ENCODE measurements around the gene ZNF598. TPM values are rescaled to one million over a fixed set of nuclear protein-coding genes. Genes with fewer than 3 reads are reported as not detected.

The ZNF598 gene
- total RNA-seq, 1 donor, result 27.6 TPM

DNA sequence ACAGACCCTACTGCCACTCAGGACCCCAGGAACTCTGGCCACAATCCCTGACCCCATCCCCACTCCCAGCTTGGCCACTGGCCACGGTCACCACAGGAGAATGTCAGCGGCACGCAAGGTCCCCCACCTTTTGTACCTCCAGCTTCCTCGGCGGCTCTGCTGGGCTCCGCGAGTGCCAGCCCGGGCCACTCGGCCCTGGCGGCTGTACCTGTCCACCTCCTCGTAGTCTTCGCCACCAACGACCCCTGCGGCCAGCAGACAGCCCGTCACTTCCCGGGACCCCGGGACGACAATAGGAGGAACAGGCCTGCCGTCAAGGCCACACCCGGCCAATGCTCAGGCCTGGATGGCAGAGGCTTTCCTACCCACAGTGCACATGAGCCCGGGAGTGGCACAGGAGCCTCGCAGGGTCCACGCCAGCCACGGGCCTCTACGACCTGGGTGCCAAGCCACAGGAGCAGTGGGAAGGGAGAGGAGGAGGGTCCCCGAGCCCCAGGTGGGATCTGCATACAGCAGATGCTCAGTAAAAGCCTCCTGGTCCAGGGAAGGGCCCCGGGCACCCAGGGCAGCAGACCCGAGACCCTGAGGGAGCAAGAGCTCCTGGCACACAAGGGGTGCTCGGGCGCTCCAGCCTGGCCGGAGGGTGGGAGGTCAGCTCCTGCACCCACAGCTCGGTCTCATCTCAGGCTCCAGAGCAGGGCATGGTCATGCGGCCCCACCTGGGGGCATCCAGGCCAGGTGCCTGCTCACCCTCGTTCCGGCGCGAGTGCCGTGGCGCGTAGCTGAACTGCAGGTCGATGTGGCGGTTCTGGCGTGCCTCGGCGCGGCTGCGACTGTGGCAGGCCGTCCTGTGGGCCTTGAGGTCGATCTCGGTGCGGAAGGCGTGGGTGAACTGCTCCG lies 7.9 kb downstream of the ZNF598 start:
- H3K4me3 ChIP-seq (ENCODE audit: low read depth, low read length), result no peak overlapping the region
- TF ChIP-seq, protein P1, sequence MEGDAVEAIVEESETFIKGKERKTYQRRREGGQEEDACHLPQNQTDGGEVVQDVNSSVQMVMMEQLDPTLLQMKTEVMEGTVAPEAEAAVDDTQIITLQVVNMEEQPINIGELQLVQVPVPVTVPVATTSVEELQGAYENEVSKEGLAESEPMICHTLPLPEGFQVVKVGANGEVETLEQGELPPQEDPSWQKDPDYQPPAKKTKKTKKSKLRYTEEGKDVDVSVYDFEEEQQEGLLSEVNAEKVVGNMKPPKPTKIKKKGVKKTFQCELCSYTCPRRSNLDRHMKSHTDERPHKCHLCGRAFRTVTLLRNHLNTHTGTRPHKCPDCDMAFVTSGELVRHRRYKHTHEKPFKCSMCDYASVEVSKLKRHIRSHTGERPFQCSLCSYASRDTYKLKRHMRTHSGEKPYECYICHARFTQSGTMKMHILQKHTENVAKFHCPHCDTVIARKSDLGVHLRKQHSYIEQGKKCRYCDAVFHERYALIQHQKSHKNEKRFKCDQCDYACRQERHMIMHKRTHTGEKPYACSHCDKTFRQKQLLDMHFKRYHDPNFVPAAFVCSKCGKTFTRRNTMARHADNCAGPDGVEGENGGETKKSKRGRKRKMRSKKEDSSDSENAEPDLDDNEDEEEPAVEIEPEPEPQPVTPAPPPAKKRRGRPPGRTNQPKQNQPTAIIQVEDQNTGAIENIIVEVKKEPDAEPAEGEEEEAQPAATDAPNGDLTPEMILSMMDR (IDR thresholded peaks at IDR 0.05; ENCODE audit: insufficient read depth, low read depth, low read length), result no peak
- DNase-seq (ENCODE audit: low read depth), result no peak

DNA sequence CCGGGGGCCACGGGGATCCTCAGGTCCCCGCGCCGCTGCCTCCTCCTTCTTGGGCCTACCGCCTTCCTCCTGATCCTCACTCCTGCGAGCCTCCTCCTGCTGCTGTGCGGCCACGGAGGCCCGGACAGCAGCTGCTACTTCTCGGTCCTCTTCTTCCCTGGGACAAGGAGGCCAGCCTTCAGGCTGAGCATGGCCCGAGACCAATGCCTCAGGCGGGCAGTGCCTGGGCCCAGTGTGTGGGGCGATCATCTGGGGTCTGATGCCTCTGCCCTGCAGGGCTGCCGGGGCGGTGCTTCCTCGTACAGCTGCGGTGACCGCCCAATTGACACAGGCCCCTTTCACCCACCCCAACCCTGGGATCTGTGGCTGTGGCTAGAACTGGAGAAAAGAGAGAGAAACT lies 8.6 kb downstream of the ZNF598 start:
- no peak overlapping the region for H3K4me3 ChIP-seq (ENCODE audit: low read depth, low read length)
- DNase-seq (ENCODE audit: low read depth), result no peak
- TF ChIP-seq, protein P1 (IDR thresholded peaks at IDR 0.05; ENCODE audit: insufficient read depth, low read depth, low read length), result no peak

DNA sequence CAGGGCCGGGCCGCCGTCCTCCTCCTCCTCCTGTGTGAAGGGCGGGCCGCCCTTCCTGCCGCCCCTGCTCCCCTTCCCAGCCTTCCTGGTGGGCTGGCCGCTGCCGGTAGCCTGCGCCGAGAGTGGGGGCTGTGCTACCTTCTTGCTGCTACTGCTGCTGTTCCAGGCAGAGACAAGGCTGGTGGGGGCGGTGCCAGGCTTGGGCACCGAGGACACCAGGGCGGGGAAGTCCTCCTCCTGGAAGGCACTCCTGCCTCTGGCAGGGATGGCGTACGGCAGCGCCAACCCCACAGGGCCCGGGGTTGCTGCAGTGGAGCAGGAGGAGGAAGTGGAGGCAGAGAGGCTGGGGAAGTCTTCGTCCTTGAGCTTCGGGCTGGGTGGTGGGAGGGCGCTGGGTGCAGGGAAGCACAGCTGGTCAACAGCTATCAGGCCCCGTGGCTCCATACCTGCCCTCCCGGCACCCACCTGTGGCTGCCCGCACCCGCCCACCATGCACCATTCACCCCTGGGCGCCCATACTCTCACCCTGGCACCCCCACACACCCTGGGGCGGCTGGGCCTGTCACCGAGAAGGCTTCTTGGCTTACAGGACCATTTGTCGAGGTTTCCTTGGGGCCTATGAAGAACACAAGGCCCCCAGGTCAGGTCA lies 9.6 kb downstream of the ZNF598 start:
- TF ChIP-seq, protein P1 (IDR thresholded peaks at IDR 0.05; ENCODE audit: insufficient read depth, low read depth, low read length), result no peak
- DNase-seq (ENCODE audit: low read depth), result no peak
- H3K4me3 ChIP-seq (ENCODE audit: low read depth, low read length), result no peak overlapping the region

DNA sequence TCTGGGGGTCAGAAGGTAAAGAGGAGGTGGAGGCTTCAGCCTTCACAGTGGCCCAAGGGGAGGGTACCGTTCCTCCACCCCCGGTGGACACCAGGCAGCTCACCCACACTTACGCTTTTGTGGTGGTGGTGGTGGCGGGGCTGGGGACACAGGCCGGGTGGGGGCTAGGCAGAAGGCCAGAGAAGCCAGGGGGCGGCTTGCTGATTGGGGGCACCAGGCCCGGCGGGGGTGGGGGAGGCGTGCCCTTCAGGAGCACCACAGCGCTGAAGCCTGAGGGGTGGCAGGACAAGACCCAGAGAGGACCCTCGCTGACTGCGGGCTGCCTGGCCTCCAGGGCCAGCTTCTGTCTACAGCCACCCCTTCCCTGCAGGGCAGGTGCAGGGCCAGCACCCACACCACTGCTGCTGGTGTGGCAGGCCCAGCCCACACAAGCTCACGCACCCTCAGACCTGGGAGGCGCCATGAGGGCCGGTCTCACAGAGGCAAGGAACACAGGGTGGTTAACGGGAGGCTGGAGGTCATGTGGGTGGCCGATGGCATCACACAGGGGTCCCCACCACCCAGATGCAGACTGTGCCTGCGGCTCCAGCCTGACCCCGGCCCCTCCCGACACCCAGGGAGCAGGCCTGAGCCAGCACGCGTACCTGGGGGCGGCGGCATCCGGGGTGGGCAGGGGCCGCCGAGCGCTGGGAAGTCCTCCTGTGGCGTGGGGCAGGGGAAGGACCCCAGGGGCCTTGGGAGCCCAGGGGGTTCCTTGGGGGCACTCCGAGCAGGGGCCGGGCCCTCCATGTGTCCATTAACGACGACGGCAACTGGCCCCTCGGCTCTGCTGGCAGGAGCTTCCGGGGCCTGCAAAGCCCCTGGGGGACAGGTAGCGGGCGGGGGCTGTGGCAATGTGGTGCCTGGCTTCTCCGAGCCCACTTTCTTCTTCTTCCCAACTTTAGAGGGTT lies 10.5 kb downstream of the ZNF598 start:
- DNase-seq (ENCODE audit: low read depth), result no peak
- TF ChIP-seq, protein P1 (IDR thresholded peaks at IDR 0.05; ENCODE audit: insufficient read depth, low read depth, low read length), result no peak
- H3K4me3 ChIP-seq (ENCODE audit: low read depth, low read length), result no peak overlapping the region

DNA sequence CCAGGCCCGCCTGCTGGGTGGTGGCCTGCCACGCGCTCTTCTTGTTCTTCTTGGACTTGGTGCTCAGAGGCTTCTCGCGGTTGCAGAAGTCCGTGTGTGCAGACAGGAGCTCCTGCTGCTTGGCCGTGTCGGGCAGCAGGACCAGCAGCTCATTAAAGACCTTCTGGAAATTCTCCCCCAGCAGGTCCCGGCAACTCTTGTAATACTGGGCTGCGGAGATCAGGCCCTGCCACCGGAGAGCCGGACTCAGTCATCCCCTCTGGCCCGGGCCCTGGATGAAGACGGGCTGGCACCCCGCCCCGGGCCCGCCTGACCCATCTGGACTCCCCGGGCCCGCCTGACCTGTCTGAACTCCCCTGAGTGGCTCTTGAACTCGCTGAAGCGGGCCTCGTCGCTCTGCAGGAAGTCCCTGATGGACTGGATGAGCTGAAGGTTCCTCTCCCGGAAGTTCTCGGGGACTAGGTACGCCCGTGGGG lies 11.2 kb downstream of the ZNF598 start:
- H3K4me3 ChIP-seq (ENCODE audit: low read depth, low read length), result no peak overlapping the region
- TF ChIP-seq, protein P1 (IDR thresholded peaks at IDR 0.05; ENCODE audit: insufficient read depth, low read depth, low read length), result no peak
- peak; percentile 40 for DNase-seq (ENCODE audit: low read depth)

Measured in fibroblast of villous mesenchyme (primary cell).